OCI-LY7 (cell line): ENCODE results near the gene STOM. TPM values are rescaled to one million over a fixed set of nuclear protein-coding genes. Genes with fewer than 3 reads are reported as not detected.

Source experiments
- BruUV-seq: library from RNA; stranded (reverse); fragments of 400-500 nt; replicated peaks from 2 replicates; lab custom pipeline; 2021; lab: Mats Ljungman, UMichigan
- CTCF ChIA-PET: fragments of 300-600 bp; sonication (Branson Sonifier 250); formaldehyde crosslinking; loops from one replicate; lab custom pipeline; 2022; ENCODE audit warnings: antibody characterized with exemption; ENCODE audit not compliant: unreplicated experiment; lab: Charles Lee
- POLR2A ChIA-PET: fragments of 300-600 bp; sonication (Branson Sonifier 250); formaldehyde crosslinking; loops from one replicate; lab custom pipeline; 2022; ENCODE audit warnings: antibody characterized with exemption; lab: Charles Lee
- DNase-seq: peaks from one replicate; pipeline ENCODE4 v3.0.0-alpha.2; 2015; ENCODE audit warnings: low spot score
- H2AFZ ChIP-seq: fragments of 200-600 bp; sonication (generic), shearing (Covaris generic); 2 replicates; pipeline ENCODE4 v1.6.1; 2014; ENCODE audit warnings: mild to moderate bottlenecking, antibody characterized with exemption, low read length, moderate library complexity
- H3K27ac ChIP-seq: fragments of 200-600 bp; sonication (generic); 2 replicates; pipeline ENCODE4 v1.5.1; 2014; ENCODE audit warnings: mixed run types, low read depth, mild to moderate bottlenecking, moderate library complexity, low read length, inconsistent platforms; ENCODE audit not compliant: poor library complexity, severe bottlenecking
- H3K36me3 ChIP-seq: fragments of 200-600 bp; sonication (generic); 2 replicates; pipeline ENCODE4 v1.6.1; 2014; ENCODE audit warnings: mild to moderate bottlenecking, antibody characterized with exemption, low read length, moderate library complexity, mixed read lengths; ENCODE audit not compliant: insufficient read depth
- H3K4me1 ChIP-seq: fragments of 200-600 bp; sonication (generic); 2 replicates; pipeline ENCODE4 v1.5.1; 2014; ENCODE audit warnings: mild to moderate bottlenecking, low read length; ENCODE audit not compliant: insufficient read depth, poor library complexity, severe bottlenecking
- H3K4me2 ChIP-seq: fragments of 200-600 bp; sonication (generic); 2 replicates; pipeline ENCODE4 v1.6.1; 2014; ENCODE audit warnings: mild to moderate bottlenecking, low read length
- H3K4me3 ChIP-seq: fragments of 200-600 bp; sonication (generic); 2 replicates; pipeline ENCODE4 v1.5.1; 2014; ENCODE audit warnings: mild to moderate bottlenecking, low read depth, low read length; ENCODE audit not compliant: poor library complexity, severe bottlenecking
- H3K79me2 ChIP-seq: fragments of 200-600 bp; sonication (generic); 2 replicates; pipeline ENCODE4 v1.6.1; 2016; ENCODE audit warnings: low read depth, mild to moderate bottlenecking, low read length, moderate library complexity, mixed read lengths; ENCODE audit not compliant: insufficient read depth
- H3K9me2 ChIP-seq: fragments of 200-600 bp; sonication (generic); 2 replicates; pipeline ENCODE4 v1.6.1; 2016; ENCODE audit warnings: mild to moderate bottlenecking, low read length, mixed read lengths; ENCODE audit not compliant: insufficient read depth
- H3K9me3 ChIP-seq: fragments of 200-600 bp; sonication (generic); 2 replicates; pipeline ENCODE4 v1.6.1; 2014; ENCODE audit warnings: mild to moderate bottlenecking, mixed run types, low read length, mixed read lengths
- H4K20me1 ChIP-seq: fragments of 200-600 bp; sonication (generic); 2 replicates; pipeline ENCODE4 v1.6.1; 2014; ENCODE audit warnings: mild to moderate bottlenecking, antibody characterized with exemption, low read length, moderate library complexity, mixed read lengths; ENCODE audit not compliant: insufficient read depth
- CTCF ChIP-seq: fragments of 200-600 bp; sonication (generic); conservative IDR thresholded peaks from 2 replicates; pipeline ENCODE4 v1.5.1; 2014; ENCODE audit warnings: mild to moderate bottlenecking, antibody characterized with exemption, low read length, moderate library complexity, mixed read lengths
- EZH2phosphoT487 ChIP-seq: fragments of 200-600 bp; sonication (generic); IDR thresholded peaks from 2 replicates; pipeline ENCODE4 v1.6.1; 2018; ENCODE audit warnings: low read depth, borderline replicate concordance, mild to moderate bottlenecking, mixed run types, antibody characterized with exemption, low read length, moderate library complexity, mixed read lengths
- intact Hi-C: fragments of 100-400 bp; cut with micrococcal nuclease; formaldehyde crosslinking; loops from one replicate; pipeline ENCODE4 v1.10.0; 2022; ENCODE audit not compliant: unreplicated experiment
- total RNA-seq, 2 experiments: library from RNA; depleted of rRNA in 1 of 2; stranded (reverse); fragments of >200 nt in 1 of 2; shearing (Covaris generic) in 1 of 2; gene quantifications; 2 replicates each; pipeline ENCODE4 v1.2.3, GENCODE V29; 2014 to 2022

The STOM gene
- total RNA-seq, 2 experiments from 2014 or later: 5.7 to 7.3 TPM

GRCh38 chr9:121383715-121384114, 13.7 kb upstream of the STOM start:
- no peaks in the 10 kb centered on the region for H3K4me1 ChIP-seq
- no TSS peak for BruUV-seq
- H3K79me2 ChIP-seq: no peaks in the 10 kb centered on the region
- DNase-seq: no peak
- H3K4me2 ChIP-seq: no peak overlapping the region
- TF ChIP-seq EZH2phosphoT487: no peak
- TF ChIP-seq CTCF: no peak
- no peaks in the 10 kb centered on the region for H4K20me1 ChIP-seq
- no peaks in the 10 kb centered on the region for H3K9me2 ChIP-seq
- ChIA-PET CTCF (no interaction called here), POLR2A (no interaction called here)
- no peaks in the 10 kb centered on the region for H3K9me3 ChIP-seq
- H3K36me3 ChIP-seq: no peaks in the 10 kb centered on the region
- intact Hi-C loops: no loop called here
- no peak overlapping the region for H3K4me3 ChIP-seq
- H2AFZ ChIP-seq: no peak overlapping the region
- H3K27ac ChIP-seq: no peak overlapping the region

GRCh38 chr9:121380846-121381245, 10.8 kb upstream of the STOM start:
- ChIA-PET CTCF (no interaction called here), POLR2A (interaction anchor here (0.6 to 1.0 kb wide), 2 partner anchors 13 to 40 kb away, joined by 3 read pairs; no protein-coding TSS in a partner anchor)
- Histone ChIP-seq H3K4me3 (no peak overlapping the region), H3K79me2 (no peaks in the 10 kb centered on the region), H2AFZ (no peak overlapping the region), H3K27ac (no peak overlapping the region), H4K20me1 (no peaks in the 10 kb centered on the region), H3K9me3 (no peaks in the 10 kb centered on the region), H3K36me3 (no peaks in the 10 kb centered on the region), H3K4me1 (no peaks in the 10 kb centered on the region), H3K4me2 (no peak overlapping the region), H3K9me2 (no peaks in the 10 kb centered on the region)
- BruUV-seq: no TSS peak
- intact Hi-C loops: no loop called here
- TF ChIP-seq EZH2phosphoT487: no peak
- TF ChIP-seq CTCF: no peak
- no peak for DNase-seq

- Histone ChIP-seq H3K4me3 (no peak overlapping the region), H3K4me2 (no peak overlapping the region), H3K36me3 (no peaks in the 10 kb centered on the region), H3K9me2 (no peaks in the 10 kb centered on the region), H3K9me3 (no peaks in the 10 kb centered on the region), H3K27ac (no peak overlapping the region), H3K4me1 (no peaks in the 10 kb centered on the region), H2AFZ (no peak overlapping the region), H4K20me1 (no peaks in the 10 kb centered on the region), H3K79me2 (no peaks in the 10 kb centered on the region)
- CTCF ChIA-PET: no interaction called here
- TF ChIP-seq CTCF: peak; percentile 75
- TF ChIP-seq EZH2phosphoT487: no peak
- POLR2A ChIA-PET: no interaction called here
- no TSS peak for BruUV-seq
- peak; percentile 19 for DNase-seq
- intact Hi-C loops: loop anchor here (2.0 kb wide), 1 partner anchor 56 kb away; no protein-coding TSS in a partner anchor
Measured at GRCh38 chr9:121376214-121376830, 6.3 kb upstream of the STOM start.
